IMR-90 (cell line): ENCODE results near the gene SLC6A16. TPM values are rescaled to one million over a fixed set of nuclear protein-coding genes. Genes with fewer than 3 reads are reported as not detected.

Experiments used
- ATAC-seq: fragments of 200-7000 bp; cut with Tn5 transposase; 2 replicates; pipeline ENCODE4 v1.9.1; 2020; ENCODE audit warnings: low read depth, mild to moderate bottlenecking, moderate library complexity
- BruUV-seq: library from RNA; stranded (reverse); fragments of 400-500 nt; replicated peaks from 2 replicates; lab custom pipeline; 2021; lab: Mats Ljungman, UMichigan
- CTCF ChIA-PET: fragments of 300-600 bp; formaldehyde crosslinking; extraction: SDS; loops from one replicate; lab custom pipeline; 2021; ENCODE audit warnings: antibody characterized with exemption; lab: Yijun Ruan, JAX
- POLR2A ChIA-PET: fragments of 300-600 bp; sonication (Branson Sonifier 250); formaldehyde crosslinking; loops from one replicate; lab custom pipeline; 2022; ENCODE audit warnings: antibody characterized with exemption; ENCODE audit not compliant: unreplicated experiment; lab: Charles Lee
- DNase-seq: peaks from one replicate; pipeline ENCODE4 v3.0.0; 2013
- H2AFZ ChIP-seq: replicated peaks from 2 replicates; pipeline ENCODE3; 2013; ENCODE audit warnings: low read length, mild to moderate bottlenecking; ENCODE audit not compliant: poor library complexity
- H2AK5ac ChIP-seq: 2 replicates; pipeline ENCODE4 v1.6.1; 2013; ENCODE audit warnings: low read depth, low read length, inconsistent platforms
- H2AK9ac ChIP-seq: replicated peaks from 2 replicates; pipeline ENCODE3; 2013; ENCODE audit warnings: mild to moderate bottlenecking, low read depth, low read length, moderate library complexity; ENCODE audit not compliant: poor library complexity
- H2BK120ac ChIP-seq: 2 replicates; pipeline ENCODE4 v1.6.1; 2013; ENCODE audit warnings: low read depth, low read length, inconsistent platforms
- H2BK15ac ChIP-seq: 3 replicates; pipeline ENCODE4 v1.6.1; 2013; ENCODE audit warnings: low read depth, low read length, inconsistent platforms
- H2BK20ac ChIP-seq: 2 replicates; pipeline ENCODE4 v1.6.1; 2013; ENCODE audit warnings: low read depth, mild to moderate bottlenecking, inconsistent platforms, low read length, moderate library complexity
- H2BK5ac ChIP-seq: 2 replicates; pipeline ENCODE4 v1.6.1; 2013; ENCODE audit warnings: mild to moderate bottlenecking, low read depth, low read length, inconsistent platforms; ENCODE audit not compliant: poor library complexity, severe bottlenecking
- H3K14ac ChIP-seq: replicated peaks from 2 replicates; pipeline ENCODE4 v1.6.1; 2013; ENCODE audit warnings: low read depth, low read length, inconsistent platforms
- H3K18ac ChIP-seq: 2 replicates; pipeline ENCODE4 v1.6.1; 2013; ENCODE audit warnings: low read depth, low read length, control low read depth
- H3K23ac ChIP-seq: 2 replicates; pipeline ENCODE4 v1.6.1; 2013; ENCODE audit warnings: low read depth, low read length, inconsistent platforms
- H3K27ac ChIP-seq: 2 replicates; pipeline ENCODE4 v1.5.1; 2013; ENCODE audit warnings: mild to moderate bottlenecking, control low read depth, low read length; ENCODE audit not compliant: insufficient read depth
- H3K27me3 ChIP-seq: 2 replicates; pipeline ENCODE4 v1.6.1; 2013; ENCODE audit warnings: low read length; ENCODE audit not compliant: control insufficient read depth, insufficient read depth
- H3K36me3 ChIP-seq: 2 replicates; pipeline ENCODE4 v1.6.1; 2013; ENCODE audit warnings: low read length, mixed read lengths; ENCODE audit not compliant: control insufficient read depth, insufficient read depth
- H3K4ac ChIP-seq: 2 replicates; pipeline ENCODE4 v1.6.1; 2013; ENCODE audit warnings: low read depth, low read length, inconsistent platforms
- H3K4me1 ChIP-seq: 2 replicates; pipeline ENCODE4 v1.6.1; 2013; ENCODE audit warnings: low read length, mixed read lengths; ENCODE audit not compliant: control insufficient read depth, insufficient read depth
- H3K4me2 ChIP-seq: 2 replicates; pipeline ENCODE4 v1.6.1; 2013; ENCODE audit warnings: low read depth, mild to moderate bottlenecking, control low read depth, low read length, moderate library complexity
- H3K4me3 ChIP-seq: 2 replicates; pipeline ENCODE4 v1.5.1; 2013; ENCODE audit warnings: low read depth, mild to moderate bottlenecking, control low read depth, low read length, moderate library complexity; ENCODE audit not compliant: insufficient read depth
- H3K56ac ChIP-seq: 2 replicates; pipeline ENCODE4 v1.6.1; 2013; ENCODE audit warnings: low read length, inconsistent platforms; ENCODE audit not compliant: insufficient read depth; ENCODE audit errors: extremely low read depth
- H3K79me1 ChIP-seq, 2 experiments: 2 replicates each; pipeline ENCODE4 v1.6.1; 2013; ENCODE audit warnings: low read length in 2 of 2, inconsistent platforms in 1 of 2, low read depth in 1 of 2
- H3K9ac ChIP-seq: 2 replicates; pipeline ENCODE4 v1.6.1; 2013; ENCODE audit warnings: low read depth, low read length, control low read depth
- H3K9me1 ChIP-seq: 2 replicates; pipeline ENCODE4 v1.6.1; 2013; ENCODE audit warnings: low read length, inconsistent platforms; ENCODE audit not compliant: insufficient read depth
- H3K9me3 ChIP-seq: 2 replicates; pipeline ENCODE4 v1.6.1; 2013; ENCODE audit warnings: low read length; ENCODE audit not compliant: control insufficient read depth, insufficient read depth
- H4K20me1 ChIP-seq: 2 replicates; pipeline ENCODE4 v1.6.1; 2013; ENCODE audit warnings: low read length, inconsistent platforms; ENCODE audit not compliant: insufficient read depth
- H4K5ac ChIP-seq: 2 replicates; pipeline ENCODE4 v1.6.1; 2013; ENCODE audit warnings: mild to moderate bottlenecking, low read depth, low read length, control low read depth
- H4K8ac ChIP-seq, 2 experiments: 2 replicates each; pipeline ENCODE4 v1.6.1; 2013; ENCODE audit warnings: low read depth in 2 of 2, low read length in 2 of 2, control low read depth in 1 of 2, inconsistent platforms in 1 of 2
- H4K91ac ChIP-seq: 2 replicates; pipeline ENCODE4 v1.6.1; 2013; ENCODE audit warnings: low read depth, low read length, inconsistent platforms; ENCODE audit not compliant: insufficient read depth
- BHLHE40 ChIP-seq: fragments of 150-350 bp; IDR thresholded peaks from 2 replicates; pipeline ENCODE4 v1.6.1; 2016; ENCODE audit warnings: mild to moderate bottlenecking, low read depth, low read length
- CEBPB ChIP-seq: IDR thresholded peaks from 2 replicates; pipeline ENCODE4 v1.6.1; 2012; ENCODE audit warnings: low read depth, low read length, improper control_type of control experiment
- CHD1 ChIP-seq: IDR thresholded peaks from 2 replicates; pipeline ENCODE4 v1.6.1; 2012; ENCODE audit warnings: low read depth, low read length, improper control_type of control experiment
- CTCF ChIP-seq: conservative IDR thresholded peaks from 2 replicates; pipeline ENCODE4 v1.5.1; 2012; ENCODE audit warnings: mild to moderate bottlenecking, low read depth, low read length, improper control_type of control experiment
- FOS ChIP-seq: fragments of 150-350 bp; IDR thresholded peaks from 2 replicates; pipeline ENCODE4 v1.6.1; 2016; ENCODE audit warnings: low read depth, low read length
- MAFK ChIP-seq: IDR thresholded peaks from 2 replicates; pipeline ENCODE4 v1.6.1; 2012; ENCODE audit warnings: low read depth, low read length, improper control_type of control experiment
- MAZ ChIP-seq: IDR thresholded peaks from 2 replicates; pipeline ENCODE4 v1.6.1; 2012; ENCODE audit warnings: low read depth, mild to moderate bottlenecking, low read length, improper control_type of control experiment, moderate library complexity, borderline replicate concordance
- MXI1 ChIP-seq: IDR thresholded peaks from 2 replicates; pipeline ENCODE4 v1.6.1; 2012; ENCODE audit warnings: low read depth, mild to moderate bottlenecking, low read length, moderate library complexity, borderline replicate concordance
- NFE2L2 ChIP-seq: fragments of 150-350 bp; IDR thresholded peaks from 2 replicates; pipeline ENCODE4 v1.6.1; 2016; ENCODE audit warnings: low read depth, mild to moderate bottlenecking, low read length
- POLR2A ChIP-seq: IDR thresholded peaks from 2 replicates; pipeline ENCODE4 v1.6.1; 2012; ENCODE audit warnings: mild to moderate bottlenecking, low read depth, low read length
- RAD21 ChIP-seq: IDR thresholded peaks from 2 replicates; pipeline ENCODE4 v1.6.1; 2012; ENCODE audit warnings: low read length, improper control_type of control experiment
- RCOR1 ChIP-seq: IDR thresholded peaks from 2 replicates; pipeline ENCODE4 v1.6.1; 2012; ENCODE audit warnings: mild to moderate bottlenecking, low read length, improper control_type of control experiment; ENCODE audit not compliant: insufficient replicate concordance
- RFX5 ChIP-seq: IDR thresholded peaks from 2 replicates; pipeline ENCODE4 v1.8.0; 2012; ENCODE audit warnings: low read depth, mild to moderate bottlenecking, low read length, moderate library complexity
- SMC3 ChIP-seq: fragments of 150-350 bp; IDR thresholded peaks from 2 replicates; pipeline ENCODE4 v1.6.1; 2016; ENCODE audit warnings: low read depth, mild to moderate bottlenecking, antibody characterized with exemption, low read length, moderate library complexity
- USF2 ChIP-seq: fragments of 150-350 bp; IDR thresholded peaks from 2 replicates; pipeline ENCODE4 v1.6.1; 2017; ENCODE audit warnings: mild to moderate bottlenecking, antibody characterized with exemption, low read length, low read depth
- WGBS, 2 experiments: methylation state at CpG; one replicate each; pipeline versions ENCODE4 v1.1.5 to v1.1.7; 2013; ENCODE audit warnings: missing lambda C conversion rate in 2 of 2; ENCODE audit not compliant: insufficient read length in 1 of 2; ENCODE audit errors: extremely low coverage in 2 of 2; 5-methylcytosine and 5-hydroxymethylcytosine counted together
- dilution Hi-C: fragments of 300-500 bp; cut with HindIII; formaldehyde crosslinking; loops from one replicate; pipeline ENCODE4 v1.14.3; 2018; ENCODE audit warnings: low sequenced_read_pairs; ENCODE audit not compliant: unreplicated experiment
- in situ Hi-C: fragments of 300-500 bp; cut with MboI; formaldehyde crosslinking; loops from 3 replicates; pipeline ENCODE4 v1.14.3; 2019; ENCODE audit warnings: low sequenced_read_pairs, inconsistent platforms, mixed read lengths
- intact Hi-C: fragments of 100-400 bp; cut with micrococcal nuclease; formaldehyde crosslinking; loops from 2 replicates; pipeline ENCODE4 v1.10.0; 2022
- polyA plus RNA-seq, 3 experiments: library from polyadenylated mRNA; depleted of rRNA; stranded (reverse); fragments of >200 nt; gene quantifications; 2 replicates each; pipeline ENCODE4 v1.2.3, GENCODE V29; 2012; ENCODE audit warnings: low replicate concordance in 1 of 3
- total RNA-seq: library from RNA; depleted of rRNA; stranded (reverse); fragments of >200 nt; gene quantifications from 2 replicates; pipeline ENCODE4 v1.2.3, GENCODE V29; 2012
- TF ChIP-seq, protein P1 (sequence below): fragments of 150-350 bp; IDR thresholded peaks from 2 replicates; pipeline ENCODE4 v1.6.1; 2016; ENCODE audit warnings: low read depth, mild to moderate bottlenecking, low read length, moderate library complexity, borderline replicate concordance

The SLC6A16 gene
- total and polyA plus RNA-seq, 2 of the 4 experiments (the other 2 are of a cell fraction) = 0.18 to 0.89 TPM

GRCh38 chr19:49243129-49243528, 81.9 kb downstream of the SLC6A16 start:
- TF ChIP-seq CEBPB (no peak), MXI1 (no peak), CTCF (no peak), POLR2A (no peak), FOS (no peak), BHLHE40 (no peak), CHD1 (no peak), MAZ (no peak), RFX5 (no peak), RCOR1 (no peak), MAFK (no peak), SMC3 (no peak), RAD21 (no peak), NFE2L2 (no peak), USF2 (no peak)
- TF ChIP-seq, protein P1, sequence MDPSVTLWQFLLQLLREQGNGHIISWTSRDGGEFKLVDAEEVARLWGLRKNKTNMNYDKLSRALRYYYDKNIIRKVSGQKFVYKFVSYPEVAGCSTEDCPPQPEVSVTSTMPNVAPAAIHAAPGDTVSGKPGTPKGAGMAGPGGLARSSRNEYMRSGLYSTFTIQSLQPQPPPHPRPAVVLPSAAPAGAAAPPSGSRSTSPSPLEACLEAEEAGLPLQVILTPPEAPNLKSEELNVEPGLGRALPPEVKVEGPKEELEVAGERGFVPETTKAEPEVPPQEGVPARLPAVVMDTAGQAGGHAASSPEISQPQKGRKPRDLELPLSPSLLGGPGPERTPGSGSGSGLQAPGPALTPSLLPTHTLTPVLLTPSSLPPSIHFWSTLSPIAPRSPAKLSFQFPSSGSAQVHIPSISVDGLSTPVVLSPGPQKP = no peak
- Histone ChIP-seq H3K23ac (no peak overlapping the region), H2BK5ac (no peak overlapping the region), H2AFZ (no peak overlapping the region), H3K4me1 (no peaks in the 10 kb centered on the region), H4K91ac (no peak overlapping the region), H3K36me3 (no peaks in the 10 kb centered on the region), H3K4me3 (no peak overlapping the region), H2AK5ac (no peak overlapping the region), H3K4me2 (no peak overlapping the region), H3K56ac (no peak overlapping the region), H2AK9ac (no peak overlapping the region), H3K18ac (no peak overlapping the region), H3K4ac (no peak overlapping the region), H3K9me1 (no peaks in the 10 kb centered on the region), H2BK15ac (no peak overlapping the region), H4K20me1 (no peaks in the 10 kb centered on the region), H3K27me3 (peaks cover 9% of the 10 kb centered on the region; the same call in 1 of the 2 replicates), H4K8ac (no peak overlapping the region), H3K79me1 (no peaks in the 10 kb centered on the region), H3K9me3 (no peaks in the 10 kb centered on the region), H4K5ac (no peak overlapping the region), H2BK20ac (no peak overlapping the region), H3K27ac (no peak overlapping the region), H3K9ac (no peak overlapping the region), H2BK120ac (no peak overlapping the region), H3K14ac (no peak overlapping the region)
- intact Hi-C loops (no loop called here), in situ Hi-C loops (no loop called here), dilution Hi-C loops (no loop called here)
- ATAC-seq = no peak
- no CpG with 5 or more reads among the region's 6 CpGs for WGBS, 2 experiments
- DNase-seq = no peak
- ChIA-PET POLR2A (no interaction called here), CTCF (no interaction called here)
- BruUV-seq = no TSS peak
